Adrenal gland (tissue), 12 donors: ENCODE measurements around the gene TTLL5. TPM values are rescaled to one million over a fixed set of nuclear protein-coding genes. Genes with fewer than 3 reads are reported as not detected.

Experiments used
- DNase-seq, 7 donors: peaks; one replicate each; pipeline ENCODE4 v3.0.0-alpha.2; 2019 to 2020
- H3K27ac ChIP-seq, 5 donors: fragments of 200-600 bp; sonication (generic) in 4 of 5; 1 replicate in 3 of 5; 2 replicates in 2 of 5; pipeline versions ENCODE4 v1.5.1 to v1.8.0; 2016 to 2020; ENCODE audit warnings: mild to moderate bottlenecking in 1 of 5
- H3K27me3 ChIP-seq: fragments of 200-600 bp; 2 replicates; pipeline ENCODE4 v1.8.0; 2021
- H3K36me3 ChIP-seq, 2 donors: fragments of 200-600 bp; replicated peaks in 1 of 2; 1 replicate in 1 of 2; 2 replicates in 1 of 2; pipeline versions ENCODE4 v1.5.1 to v1.8.0; 2018 to 2022
- H3K4me1 ChIP-seq, 2 donors: fragments of 200-600 bp; replicated peaks in 1 of 2; 1 replicate in 1 of 2; 2 replicates in 1 of 2; pipeline versions ENCODE4 v1.5.1 to v1.8.0; 2018 to 2021
- H3K4me3 ChIP-seq, 4 donors: fragments of 200-600 bp; sonication (generic) in 3 of 4; one replicate each; pipeline ENCODE4 v1.5.1; 2016 to 2018
- H3K9me3 ChIP-seq, 3 donors: fragments of 200-600 bp; sonication (generic) in 1 of 3; replicated peaks in 1 of 3; 1 replicate in 2 of 3; 2 replicates in 1 of 3; pipeline versions ENCODE4 v1.5.1 to v1.8.0; 2016 to 2021
- POLR2A ChIP-seq, 2 donors: fragments of 450-650 bp; IDR thresholded peaks; one replicate each; pipeline ENCODE4 v1.6.1; 2017; ENCODE audit warnings: antibody characterized with exemption in 2 of 2, mild to moderate bottlenecking in 2 of 2, moderate library complexity in 1 of 2
- WGBS, 4 donors: extraction: QIAGEN DNeasy Blood & Tissue Kit in 2 of 4; methylation state at CpG; one replicate each; pipeline versions ENCODE4 v1.1.5 to v1.1.7; 2013 to 2017; 5-methylcytosine and 5-hydroxymethylcytosine counted together
- intact Hi-C, 2 donors: fragments of 100-400 bp; cut with DNase I; formaldehyde crosslinking; loops; one replicate each; pipeline versions ENCODE4 v1.14.1 to v1.15.0; 2022 to 2023
- polyA plus RNA-seq, 3 donors: library from polyadenylated mRNA; stranded (reverse); fragments of 200-250 nt in 2 of 3; fragments of 350-450 nt in 1 of 3; fragmentation: Illumina TruSeq in 1 of 3; extraction: RNeasy Lipid Tissue Mini Kit (QIAGEN cat#74804) in 1 of 3; gene quantifications; one replicate each; pipeline ENCODE4 v1.2.3, GENCODE V29; 2013 to 2014
- total RNA-seq, 9 donors: library from RNA; depleted of rRNA in 4 of 9; stranded (reverse); fragments of >200 nt in 4 of 9; fragments of 120-200 nt in 1 of 9; fragmentation: NEBNext Ultra II Directional in 1 of 9; extraction: Animal tissue kit (Norgen Biotek cat#: 25700) in 1 of 9; gene quantifications; one replicate each; pipeline versions ENCODE4 v1.1.0 to v1.2.4, GENCODE V29; 2013 to 2023
- TF ChIP-seq, protein P1 (sequence below), 6 experiments: fragments of 450-650 bp in 4 of 6; fragments of 200-600 bp in 2 of 6; sonication (generic) in 1 of 6; IDR thresholded peaks; 1 replicate in 5 of 6; 2 replicates in 1 of 6; pipeline versions ENCODE4 v1.5.1 to v1.8.0; 2016 to 2021; ENCODE audit warnings: antibody characterized with exemption in 6 of 6, mild to moderate bottlenecking in 2 of 6, moderate library complexity in 1 of 6
- donor health status: healthy with polysubstance abuse.
- donor health status: Bipolar disorder and iron deficiency.
- donor health status: DM: yes; HTN: yes; CAD: no.
- donor health status: DM: no; HTN: no; CAD: no.
- donor health status: DM: no; HTN: no; CAD: no.
- donor health status: DM: yes; HTN: yes; CAD: no.

Gene TTLL5
- total and polyA plus RNA-seq, 12 donors, result 12.7 to 34.0 (median 24.1) TPM

DNA sequence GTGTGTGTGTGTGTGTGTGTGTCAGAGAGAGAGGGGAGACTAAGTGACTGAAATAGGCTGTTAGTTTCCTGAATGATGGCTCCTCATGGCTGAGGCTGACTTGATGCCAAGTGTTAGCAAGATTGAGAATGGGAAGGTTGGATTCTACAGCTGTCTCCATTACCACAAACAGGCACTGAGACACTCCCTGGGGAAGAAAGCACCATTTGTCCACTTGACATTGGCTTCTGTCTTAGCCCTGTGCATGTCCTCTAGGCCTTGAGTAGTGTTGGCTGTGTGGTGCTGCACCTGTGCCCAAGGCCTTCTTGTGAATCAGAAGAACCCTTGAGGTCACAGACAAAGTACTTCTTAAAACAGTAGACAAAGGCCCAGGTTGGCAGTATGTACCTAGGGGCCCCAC lies 16.0 kb upstream of the TTLL5 start:
- TF ChIP-seq POLR2A (IDR thresholded peaks at IDR 0.05), result no peak
- TF ChIP-seq, protein P1, sequence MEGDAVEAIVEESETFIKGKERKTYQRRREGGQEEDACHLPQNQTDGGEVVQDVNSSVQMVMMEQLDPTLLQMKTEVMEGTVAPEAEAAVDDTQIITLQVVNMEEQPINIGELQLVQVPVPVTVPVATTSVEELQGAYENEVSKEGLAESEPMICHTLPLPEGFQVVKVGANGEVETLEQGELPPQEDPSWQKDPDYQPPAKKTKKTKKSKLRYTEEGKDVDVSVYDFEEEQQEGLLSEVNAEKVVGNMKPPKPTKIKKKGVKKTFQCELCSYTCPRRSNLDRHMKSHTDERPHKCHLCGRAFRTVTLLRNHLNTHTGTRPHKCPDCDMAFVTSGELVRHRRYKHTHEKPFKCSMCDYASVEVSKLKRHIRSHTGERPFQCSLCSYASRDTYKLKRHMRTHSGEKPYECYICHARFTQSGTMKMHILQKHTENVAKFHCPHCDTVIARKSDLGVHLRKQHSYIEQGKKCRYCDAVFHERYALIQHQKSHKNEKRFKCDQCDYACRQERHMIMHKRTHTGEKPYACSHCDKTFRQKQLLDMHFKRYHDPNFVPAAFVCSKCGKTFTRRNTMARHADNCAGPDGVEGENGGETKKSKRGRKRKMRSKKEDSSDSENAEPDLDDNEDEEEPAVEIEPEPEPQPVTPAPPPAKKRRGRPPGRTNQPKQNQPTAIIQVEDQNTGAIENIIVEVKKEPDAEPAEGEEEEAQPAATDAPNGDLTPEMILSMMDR (IDR thresholded peaks at IDR 0.05), result no peak
- peak in 1 of 7 donors; percentile 46 for DNase-seq
- Histone ChIP-seq H3K4me1 (peaks cover 8 to 24% of the 10 kb centered on the region in 2 donors), H3K36me3 (peaks cover 0 to 24% of the 10 kb centered on the region in 2 donors), H3K27me3 (no peaks in the 10 kb centered on the region), H3K4me3 (no peak overlapping the region), H3K9me3 (no peaks in the 10 kb centered on the region), H3K27ac (peak overlapping the region in 1 of 5 donors; percentile 59)
- intact Hi-C loops, result no loop called here

- H3K27me3 ChIP-seq, result no peaks in the 10 kb centered on the region
- H3K27ac ChIP-seq, result peak overlapping the region in 4 of 5 donors; percentile 75 to 93 (median 80)
- no peak for TF ChIP-seq POLR2A (IDR thresholded peaks at IDR 0.05)
- TF ChIP-seq, protein P1 (IDR thresholded peaks at IDR 0.05), result no peak
- no peaks in the 10 kb centered on the region for H3K9me3 ChIP-seq
- intact Hi-C loops, result no loop called here
- H3K36me3 ChIP-seq, result peaks cover 0 to 41% of the 10 kb centered on the region in 2 donors
- DNase-seq, result peak in 2 of 7 donors; percentile 22 to 55
- no peak overlapping the region for H3K4me3 ChIP-seq
- H3K4me1 ChIP-seq, result peaks cover 8 to 24% of the 10 kb centered on the region in 2 donors
- 82 to 86% (median 83%) methylated on average over 6 of the region's 6 CpGs for WGBS, 4 donors
Measured at GRCh38 chr14:75646762-75647161, 14.3 kb upstream of the TTLL5 start.

- Histone ChIP-seq H3K4me3 (no peak overlapping the region), H3K27me3 (no peaks in the 10 kb centered on the region), H3K36me3 (peaks cover 0 to 47% of the 10 kb centered on the region in 2 donors), H3K27ac (peak overlapping the region; percentile 44 to 93 (median 75)), H3K9me3 (no peaks in the 10 kb centered on the region), H3K4me1 (peaks cover 8 to 24% of the 10 kb centered on the region in 2 donors)
- intact Hi-C loops, result no loop called here
- TF ChIP-seq, protein P1 (IDR thresholded peaks at IDR 0.05), result no peak
- peak in 1 of 2 donors; percentile 1 for TF ChIP-seq POLR2A (IDR thresholded peaks at IDR 0.05)
- peak in 6 of 7 donors; percentile 42 to 75 (median 60) for DNase-seq
- 33 to 49% (median 34%) methylated on average over 3 of the region's 3 CpGs for WGBS, 4 donors
Measured at GRCh38 chr14:75647640-75648039, 13.4 kb upstream of the TTLL5 start.

DNA sequence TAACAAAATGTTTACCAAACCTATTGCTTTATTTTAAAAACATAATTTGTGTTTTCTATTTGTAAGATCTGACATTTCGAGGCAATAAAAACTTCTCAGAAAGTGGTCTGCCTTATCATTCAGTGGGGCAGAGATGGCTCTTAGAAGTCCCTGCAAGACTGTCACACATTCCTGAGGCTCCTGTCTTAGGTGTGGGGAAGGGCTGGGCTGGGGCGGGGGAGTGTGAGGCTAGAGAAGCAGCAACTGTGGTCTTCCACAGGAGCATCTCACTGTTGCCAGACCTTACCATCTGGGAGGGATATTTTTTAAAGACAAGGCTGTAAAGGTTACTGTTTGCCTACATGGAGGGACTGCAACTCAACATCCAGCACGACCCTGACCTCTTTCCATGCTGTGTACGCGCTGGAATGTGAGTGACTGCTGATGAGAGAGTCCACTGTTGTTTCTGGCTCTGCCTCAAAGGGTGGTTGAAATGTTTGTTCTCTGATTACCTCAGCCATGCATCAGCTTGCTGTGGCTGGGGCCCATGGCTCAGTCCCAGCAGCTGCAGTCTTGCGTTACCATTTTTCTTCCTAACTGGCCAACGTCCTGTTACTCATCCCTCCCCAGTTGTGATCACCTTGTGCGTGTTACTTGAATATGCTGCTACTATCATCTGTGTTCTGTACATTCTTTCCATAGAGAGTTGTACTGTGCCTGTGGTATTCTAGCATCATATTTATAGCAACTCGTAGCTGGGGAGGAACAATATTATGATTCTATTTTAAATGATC lies 12.8 kb upstream of the TTLL5 start:
- Histone ChIP-seq H3K9me3 (no peaks in the 10 kb centered on the region), H3K4me3 (no peak overlapping the region), H3K4me1 (peaks cover 8 to 24% of the 10 kb centered on the region in 2 donors), H3K36me3 (peaks cover 0 to 47% of the 10 kb centered on the region in 2 donors), H3K27me3 (no peaks in the 10 kb centered on the region), H3K27ac (peak overlapping the region; percentile 75 to 93 (median 78))
- intact Hi-C loops, result no loop called here
- WGBS, 4 donors, result 28 to 35% (median 33%) methylated on average over 9 of the region's 9 CpGs
- TF ChIP-seq, protein P1 (IDR thresholded peaks at IDR 0.05), result peak in 1 of 6 experiments; percentile 5
- TF ChIP-seq POLR2A (IDR thresholded peaks at IDR 0.05), result peak in 1 of 2 donors; percentile 52
- DNase-seq, result peak; percentile 82 to 94 (median 92)
